NT2/D1 (cell line): ENCODE results near the gene SLC41A3.

Source experiments
- SUZ12 ChIP-seq: IDR thresholded peaks from 2 replicates; pipeline ENCODE4 v1.6.1; 2011; ENCODE audit not compliant: insufficient read length, insufficient read depth; ENCODE audit errors: extremely low read depth
- YY1 ChIP-seq: IDR thresholded peaks from 2 replicates; pipeline ENCODE4 v1.6.1; 2011; ENCODE audit not compliant: insufficient read length, insufficient read depth
- ZNF274 ChIP-seq: IDR thresholded peaks from 2 replicates; pipeline ENCODE4 v1.6.1; 2011; ENCODE audit warnings: mild to moderate bottlenecking, low read depth, low read length

DNA sequence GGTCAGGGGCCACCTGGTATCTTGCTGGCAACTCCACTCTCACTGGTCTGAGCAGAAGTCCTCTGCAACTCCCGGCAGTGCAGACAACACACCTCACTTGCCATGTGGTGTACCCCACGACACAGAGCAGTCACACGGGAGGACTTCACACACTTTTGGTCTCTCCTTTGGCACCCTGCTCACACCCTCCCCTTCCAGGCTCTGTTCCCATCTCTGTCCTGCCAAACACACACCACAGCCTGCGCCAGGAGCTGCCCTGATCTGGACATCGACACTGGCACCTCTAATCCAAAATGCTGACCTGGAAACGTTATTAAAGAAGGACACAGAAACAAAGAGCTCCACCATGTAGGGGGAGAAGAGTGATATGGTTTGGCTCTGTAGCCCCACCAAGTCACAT, 57.2 kb downstream of the SLC41A3 start:
- TF ChIP-seq YY1 (no peak), ZNF274 (no peak), SUZ12 (no peak)
